Left lung (tissue), 10 donors: Measurements from ENCODE around the gene PDE3B. TPM values are rescaled to one million over a fixed set of nuclear protein-coding genes. Genes with fewer than 3 reads are reported as not detected.

ENCODE experiments used
- ATAC-seq: fragments of 200-7000 bp; cut with Tn5 transposase; one replicate; pipeline ENCODE4 v1.9.1; 2020; ENCODE audit warnings: moderate library complexity
- DNase-seq, 4 donors: peaks; one replicate each; pipeline ENCODE4 v3.0.0-alpha.2; 2013 to 2020
- H3K27ac ChIP-seq, 2 donors: fragments of 200-600 bp; sonication (generic) in 1 of 2; one replicate each; pipeline versions ENCODE4 v1.5.0 to v1.8.0; 2020 to 2021
- H3K27me3 ChIP-seq, 2 donors: fragments of 200-600 bp; sonication (generic) in 1 of 2; one replicate each; pipeline versions ENCODE4 v1.5.0 to v1.8.0; 2020 to 2021
- H3K36me3 ChIP-seq, 2 donors: fragments of 200-600 bp; sonication (generic) in 1 of 2; one replicate each; pipeline versions ENCODE4 v1.5.0 to v1.8.0; 2020 to 2021
- H3K4me1 ChIP-seq, 2 donors: fragments of 200-600 bp; one replicate each; pipeline ENCODE4 v1.8.0; 2021
- H3K4me3 ChIP-seq, 2 donors: fragments of 200-600 bp; sonication (generic) in 1 of 2; one replicate each; pipeline versions ENCODE4 v1.5.0 to v1.8.0; 2020 to 2021; ENCODE audit warnings: mild to moderate bottlenecking in 1 of 2
- H3K9me3 ChIP-seq, 2 donors: fragments of 200-600 bp; sonication (generic) in 1 of 2; one replicate each; pipeline versions ENCODE4 v1.5.0 to v1.8.0; 2020 to 2021
- intact Hi-C, 2 donors: fragments of 100-400 bp; cut with DNase I; formaldehyde crosslinking; loops; one replicate each; pipeline versions ENCODE4 v1.11.2 to v1.14.2; 2022
- polyA plus RNA-seq, 6 donors: library from polyadenylated mRNA; unstranded; fragments of 120-200 nt; gene quantifications; one replicate each; pipeline ENCODE4 v1.2.1, GENCODE V29; 2013; ENCODE audit not compliant: insufficient read length in 6 of 6
- total RNA-seq, 2 donors: library from RNA; stranded (reverse); fragmentation: NEBNext Ultra II Directional; extraction: Animal tissue kit (Norgen Biotek cat#: 25700); gene quantifications; one replicate each; pipeline ENCODE4 v1.2.1, GENCODE V29; 2021
- TF ChIP-seq, protein P1 (sequence below), 2 donors: fragments of 200-600 bp; sonication (generic) in 1 of 2; IDR thresholded peaks; one replicate each; pipeline versions ENCODE4 v1.5.0 to v1.8.0; 2021; ENCODE audit warnings: antibody characterized with exemption in 2 of 2
- donor health status: DM: no; HTN: yes; CAD: no.
- donor health status: DM: no; HTN: no; CAD: no.

The PDE3B gene
- total and polyA plus RNA-seq, 8 donors, result 17.0 to 36.2 (median 30.9) TPM

DNA sequence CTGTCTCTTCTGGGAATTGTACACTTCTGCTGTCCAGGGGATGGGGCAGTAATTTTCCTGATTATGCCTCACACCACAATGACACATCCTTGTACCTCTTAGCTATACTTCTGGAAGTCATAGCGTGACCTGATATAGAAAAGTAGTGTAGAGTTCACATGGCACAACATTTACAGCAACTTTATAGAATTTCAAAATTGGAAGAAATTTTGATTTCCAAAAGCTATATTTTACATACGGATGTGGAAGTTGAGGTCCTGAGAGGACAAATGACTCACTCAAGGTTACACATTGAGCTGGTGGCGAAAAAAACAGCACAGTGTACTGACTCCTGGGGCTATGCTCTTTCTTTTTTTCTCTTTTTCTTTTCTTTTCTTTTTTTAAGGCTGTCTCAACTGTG lies 254.8 kb downstream of the PDE3B start:
- ATAC-seq (no peak), DNase-seq (no peak)
- Histone ChIP-seq H3K36me3 (no peaks in the 10 kb centered on the region), H3K4me1 (peaks cover 0 to 24% of the 10 kb centered on the region in 2 donors), H3K27ac (peak overlapping the region in 1 of 2 donors; percentile 46), H3K27me3 (no peaks in the 10 kb centered on the region), H3K9me3 (no peaks in the 10 kb centered on the region), H3K4me3 (no peak overlapping the region)
- TF ChIP-seq, protein P1, sequence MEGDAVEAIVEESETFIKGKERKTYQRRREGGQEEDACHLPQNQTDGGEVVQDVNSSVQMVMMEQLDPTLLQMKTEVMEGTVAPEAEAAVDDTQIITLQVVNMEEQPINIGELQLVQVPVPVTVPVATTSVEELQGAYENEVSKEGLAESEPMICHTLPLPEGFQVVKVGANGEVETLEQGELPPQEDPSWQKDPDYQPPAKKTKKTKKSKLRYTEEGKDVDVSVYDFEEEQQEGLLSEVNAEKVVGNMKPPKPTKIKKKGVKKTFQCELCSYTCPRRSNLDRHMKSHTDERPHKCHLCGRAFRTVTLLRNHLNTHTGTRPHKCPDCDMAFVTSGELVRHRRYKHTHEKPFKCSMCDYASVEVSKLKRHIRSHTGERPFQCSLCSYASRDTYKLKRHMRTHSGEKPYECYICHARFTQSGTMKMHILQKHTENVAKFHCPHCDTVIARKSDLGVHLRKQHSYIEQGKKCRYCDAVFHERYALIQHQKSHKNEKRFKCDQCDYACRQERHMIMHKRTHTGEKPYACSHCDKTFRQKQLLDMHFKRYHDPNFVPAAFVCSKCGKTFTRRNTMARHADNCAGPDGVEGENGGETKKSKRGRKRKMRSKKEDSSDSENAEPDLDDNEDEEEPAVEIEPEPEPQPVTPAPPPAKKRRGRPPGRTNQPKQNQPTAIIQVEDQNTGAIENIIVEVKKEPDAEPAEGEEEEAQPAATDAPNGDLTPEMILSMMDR (IDR thresholded peaks at IDR 0.05), result no peak
- intact Hi-C loops, result no loop called here

DNA sequence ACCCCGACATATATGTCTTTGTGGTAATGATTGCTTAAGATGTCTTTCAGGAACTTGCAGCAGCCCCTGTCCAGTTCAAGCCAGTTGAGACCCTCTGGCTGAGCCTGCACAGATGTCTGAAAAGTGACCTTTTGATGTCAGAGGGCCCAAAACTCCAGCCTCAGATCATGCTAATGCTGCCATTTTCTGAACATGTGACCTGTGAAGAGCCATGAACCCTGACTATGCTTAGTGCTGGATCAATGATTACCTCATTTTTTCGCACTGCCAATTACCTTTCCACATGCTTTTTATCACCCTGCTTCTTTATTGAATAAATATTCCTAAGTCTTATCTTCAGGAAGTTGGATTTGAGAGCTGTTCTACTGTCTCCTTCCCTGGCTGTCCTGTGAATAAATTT lies 255.3 kb downstream of the PDE3B start:
- intact Hi-C loops, result no loop called here
- no peak for DNase-seq
- no peak for ATAC-seq
- Histone ChIP-seq H3K27ac (peak overlapping the region in 1 of 2 donors; percentile 46), H3K27me3 (no peaks in the 10 kb centered on the region), H3K4me3 (no peak overlapping the region), H3K9me3 (no peaks in the 10 kb centered on the region), H3K36me3 (no peaks in the 10 kb centered on the region), H3K4me1 (peaks cover 0 to 24% of the 10 kb centered on the region in 2 donors)
- TF ChIP-seq, protein P1 (IDR thresholded peaks at IDR 0.05), result no peak

DNA sequence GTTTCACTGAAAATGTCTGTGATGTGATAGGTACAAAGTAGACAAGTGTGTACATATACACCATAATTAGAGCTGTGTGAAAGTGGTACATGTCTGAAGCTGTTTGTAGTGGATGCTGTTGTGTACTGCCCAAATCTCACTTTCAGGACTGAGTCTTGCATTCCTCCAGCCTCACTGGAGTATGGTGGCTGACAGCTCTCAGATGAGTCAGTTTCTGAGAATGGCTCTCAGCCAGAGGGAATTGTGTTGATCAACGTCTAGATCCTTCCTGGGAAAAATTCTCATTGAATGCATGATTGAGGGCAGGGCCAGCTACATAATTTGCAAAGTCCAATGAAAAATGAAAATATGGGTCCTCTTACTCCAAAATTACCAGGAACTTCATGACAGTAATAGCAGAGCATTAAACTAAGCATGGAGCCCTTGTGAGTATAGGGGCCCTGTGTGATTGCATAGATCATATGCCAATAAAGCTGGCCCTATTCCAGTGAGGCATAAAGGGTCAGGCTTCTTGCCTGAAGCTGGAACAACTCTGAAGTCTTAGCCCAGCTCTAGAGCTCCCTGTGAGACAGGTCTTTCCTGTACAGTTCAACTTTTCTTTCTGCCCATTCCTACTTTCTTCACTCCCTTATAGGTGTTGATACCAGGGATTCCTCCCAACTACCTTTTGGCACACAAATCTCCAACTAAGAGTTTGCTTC lies 259.2 kb downstream of the PDE3B start:
- Histone ChIP-seq H3K4me1 (peaks cover 0 to 29% of the 10 kb centered on the region in 2 donors), H3K4me3 (no peak overlapping the region), H3K27me3 (no peaks in the 10 kb centered on the region), H3K36me3 (no peaks in the 10 kb centered on the region), H3K9me3 (no peaks in the 10 kb centered on the region), H3K27ac (no peak overlapping the region)
- TF ChIP-seq, protein P1 (IDR thresholded peaks at IDR 0.05), result no peak
- intact Hi-C loops, result loop anchor here in 1 of 2 donors (10.0 kb wide), 2 partner anchors 172 to 368 kb away; partner anchors contain the start of gene CALCB
- DNase-seq (no peak), ATAC-seq (no peak)

DNA sequence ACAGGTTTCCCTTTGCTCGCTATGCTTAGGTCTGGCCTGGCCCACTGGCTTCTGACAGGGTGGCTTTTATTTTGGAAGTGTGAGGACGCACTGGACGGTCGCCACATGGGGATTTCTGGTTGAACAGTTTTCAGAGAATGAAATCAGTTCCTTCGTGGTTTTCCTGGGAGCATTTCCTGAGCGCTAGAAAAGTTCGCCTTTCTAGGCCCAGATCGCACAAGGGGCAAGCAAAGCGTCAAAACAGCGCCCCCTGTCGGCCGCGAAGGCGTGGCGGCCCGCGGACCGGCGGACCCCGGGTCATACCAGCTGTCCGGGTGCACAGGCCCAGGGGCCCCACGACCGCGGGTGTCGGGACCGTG lies 261.1 kb downstream of the PDE3B start:
- peak overlapping the region; percentile 51 to 54 for H3K4me3 ChIP-seq
- peak overlapping the region in 1 of 2 donors; percentile 0 for H3K27ac ChIP-seq
- no peaks in the 10 kb centered on the region for H3K27me3 ChIP-seq
- DNase-seq (peak; percentile 77 to 99 (median 85)), ATAC-seq (peak; percentile 87)
- TF ChIP-seq, protein P1 (IDR thresholded peaks at IDR 0.05), result peak; percentile 93 to 95
- H3K4me1 ChIP-seq, result peaks cover 0 to 28% of the 10 kb centered on the region in 2 donors
- H3K36me3 ChIP-seq, result no peaks in the 10 kb centered on the region
- H3K9me3 ChIP-seq, result no peaks in the 10 kb centered on the region
- intact Hi-C loops, result loop anchor here in 1 of 2 donors (5.0 to 10.0 kb wide), 3 partner anchors 112 to 370 kb away; partner anchors contain the start of gene CALCB
